Ascending aorta (tissue), 2 donors: ENCODE results near the gene ASB18. TPM values are rescaled to one million over a fixed set of nuclear protein-coding genes. Genes with fewer than 3 reads are reported as not detected.

Experiments
- DNase-seq, 2 donors: peaks; one replicate each; pipeline ENCODE4 v3.0.0-alpha.2; 2019; ENCODE audit warnings: low spot score in 2 of 2
- H3K27ac ChIP-seq, 2 donors: fragments of 200-600 bp; sonication (generic); one replicate each; pipeline ENCODE4 v1.5.1; 2016 to 2017; ENCODE audit warnings: mild to moderate bottlenecking in 1 of 2
- H3K27me3 ChIP-seq: fragments of 200-600 bp; sonication (generic); one replicate; pipeline ENCODE4 v1.5.1; 2017
- H3K36me3 ChIP-seq, 2 donors: fragments of 200-600 bp; sonication (generic); one replicate each; pipeline ENCODE4 v1.5.1; 2016
- H3K4me1 ChIP-seq, 2 donors: fragments of 200-600 bp; sonication (generic); one replicate each; pipeline ENCODE4 v1.5.1; 2016 to 2017; ENCODE audit warnings: mild to moderate bottlenecking in 1 of 2
- H3K4me3 ChIP-seq, 2 donors: fragments of 200-600 bp; sonication (generic); one replicate each; pipeline ENCODE4 v1.5.1; 2016 to 2017; ENCODE audit warnings: mild to moderate bottlenecking in 1 of 2
- H3K9me3 ChIP-seq, 2 donors: fragments of 200-600 bp; sonication (generic); one replicate each; pipeline ENCODE4 v1.5.1; 2016
- CTCF ChIP-seq, 3 experiments: fragments of 200-600 bp in 2 of 3; fragments of 450-650 bp in 1 of 3; sonication (generic) in 2 of 3; IDR thresholded peaks; one replicate each; pipeline ENCODE4 v1.5.1; 2016 to 2019; ENCODE audit warnings: antibody characterized with exemption in 3 of 3, mild to moderate bottlenecking in 1 of 3, moderate library complexity in 1 of 3
- intact Hi-C: fragments of 100-400 bp; cut with DNase I; formaldehyde crosslinking; loops from one replicate; pipeline ENCODE4 v1.15.1; 2023
- total RNA-seq: library from RNA; depleted of rRNA; stranded (reverse); fragments of >200 nt; gene quantifications from one replicate; pipeline ENCODE4 v1.1.0, GENCODE V29; 2016

Gene ASB18
- total RNA-seq, 1 donor from 2014 or later, result not detected

DNA sequence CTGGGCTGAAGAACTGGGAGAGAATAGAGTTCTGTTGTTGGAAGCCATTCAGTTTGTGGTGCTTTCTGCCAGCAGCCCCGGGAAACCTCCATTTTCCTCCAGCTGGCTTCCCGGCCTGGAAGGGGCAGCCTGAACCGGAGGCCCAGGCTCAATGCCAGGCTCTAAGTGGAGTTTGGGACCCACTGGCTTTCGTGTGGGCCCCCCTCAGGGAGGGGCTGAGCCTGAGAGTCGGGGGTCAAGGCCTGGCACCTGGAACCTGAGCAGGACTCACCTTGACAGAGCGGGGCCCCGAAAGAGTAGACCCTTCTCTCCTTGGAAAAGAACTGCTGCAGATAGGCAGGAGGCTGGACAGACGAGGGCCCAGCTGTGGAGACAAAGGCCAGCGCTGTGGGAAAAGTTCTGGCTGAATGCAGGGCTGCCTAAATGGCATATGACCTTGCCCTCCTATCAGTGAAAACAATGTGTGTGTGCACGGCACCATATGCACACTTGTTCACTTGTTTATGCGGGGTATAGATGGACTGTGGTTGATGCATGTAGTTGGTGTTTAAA lies 34.8 kb upstream of the ASB18 start:
- TF ChIP-seq CTCF (IDR thresholded peaks at IDR 0.05), result no peak
- Histone ChIP-seq H3K9me3 (no peaks in the 10 kb centered on the region), H3K4me1 (no peaks in the 10 kb centered on the region), H3K27ac (no peak overlapping the region), H3K27me3 (no peaks in the 10 kb centered on the region), H3K36me3 (no peaks in the 10 kb centered on the region), H3K4me3 (no peak overlapping the region)
- no peak for DNase-seq
- intact Hi-C loops, result no loop called here

- intact Hi-C loops, result no loop called here
- H3K9me3 ChIP-seq, result no peaks in the 10 kb centered on the region
- H3K36me3 ChIP-seq, result no peaks in the 10 kb centered on the region
- no peaks in the 10 kb centered on the region for H3K4me1 ChIP-seq
- no peak for DNase-seq
- H3K27ac ChIP-seq, result no peak overlapping the region
- no peak for TF ChIP-seq CTCF (IDR thresholded peaks at IDR 0.05)
- no peak overlapping the region for H3K4me3 ChIP-seq
- H3K27me3 ChIP-seq, result no peaks in the 10 kb centered on the region
These were observed 31.3 kb upstream of the ASB18 start for GRCh38 chr2:236295481-236295880.

DNA sequence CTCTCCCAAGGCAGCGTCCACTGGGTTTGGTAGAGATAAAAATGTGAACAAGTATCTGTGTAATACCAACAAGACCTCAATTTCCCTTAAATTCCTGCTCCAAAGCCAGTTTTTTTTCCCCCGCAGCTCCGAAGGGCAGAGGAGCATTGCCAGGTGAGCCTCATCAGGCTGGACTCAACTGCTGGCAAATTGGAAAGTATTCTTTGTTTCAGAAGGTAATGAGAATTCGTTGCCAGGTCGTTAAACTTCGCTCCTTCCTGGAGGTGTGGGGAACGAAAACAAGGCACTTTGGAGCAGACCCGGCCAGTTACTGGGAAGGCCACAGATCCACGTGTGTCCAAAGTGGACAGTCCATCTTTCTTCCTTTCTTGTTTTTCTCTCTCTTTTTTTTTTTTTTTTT lies 30.4 kb upstream of the ASB18 start:
- no peak for TF ChIP-seq CTCF (IDR thresholded peaks at IDR 0.05)
- H3K9me3 ChIP-seq, result no peaks in the 10 kb centered on the region
- H3K4me3 ChIP-seq, result no peak overlapping the region
- intact Hi-C loops, result no loop called here
- DNase-seq, result no peak
- H3K27ac ChIP-seq, result no peak overlapping the region
- no peaks in the 10 kb centered on the region for H3K4me1 ChIP-seq
- H3K27me3 ChIP-seq, result no peaks in the 10 kb centered on the region
- H3K36me3 ChIP-seq, result no peaks in the 10 kb centered on the region

DNA sequence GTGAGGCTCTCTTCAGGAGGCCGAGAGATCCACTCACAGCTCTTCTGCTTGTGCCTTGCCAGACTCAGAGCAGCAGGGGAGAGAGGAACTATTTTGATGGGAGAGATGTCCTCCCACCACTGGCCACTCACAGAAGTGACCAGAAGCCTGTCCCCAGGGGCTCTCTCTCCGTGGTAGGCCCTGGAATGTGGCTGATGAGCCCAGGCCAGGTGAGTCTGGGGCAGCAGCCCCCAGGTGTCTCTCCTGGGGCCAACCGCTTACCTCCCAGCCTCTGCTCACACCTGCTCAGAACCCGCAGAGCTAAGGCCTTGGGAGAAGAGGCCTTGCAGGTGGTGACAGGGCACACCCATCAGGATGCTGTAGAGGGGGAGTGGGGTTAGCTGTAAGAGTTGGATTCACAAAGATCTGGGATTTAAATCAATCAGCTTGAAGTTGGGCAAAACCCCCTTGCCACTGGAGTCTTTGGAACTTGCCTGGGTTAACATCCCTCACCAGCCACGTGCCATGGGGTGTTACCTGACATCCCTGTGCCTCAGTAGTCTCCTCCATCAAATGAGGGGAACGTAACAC lies 29.1 kb upstream of the ASB18 start:
- no peak for DNase-seq
- H3K9me3 ChIP-seq, result no peaks in the 10 kb centered on the region
- H3K4me1 ChIP-seq, result no peaks in the 10 kb centered on the region
- TF ChIP-seq CTCF (IDR thresholded peaks at IDR 0.05), result no peak
- no peak overlapping the region for H3K4me3 ChIP-seq
- intact Hi-C loops, result no loop called here
- H3K27me3 ChIP-seq, result no peaks in the 10 kb centered on the region
- H3K36me3 ChIP-seq, result no peaks in the 10 kb centered on the region
- H3K27ac ChIP-seq, result no peak overlapping the region

GRCh38 chr2:236291911-236292310 lies 27.7 kb upstream of the ASB18 start:
- TF ChIP-seq CTCF (IDR thresholded peaks at IDR 0.05), result no peak
- no peak overlapping the region for H3K27ac ChIP-seq
- intact Hi-C loops, result no loop called here
- no peak for DNase-seq
- no peaks in the 10 kb centered on the region for H3K9me3 ChIP-seq
- H3K36me3 ChIP-seq, result no peaks in the 10 kb centered on the region
- H3K27me3 ChIP-seq, result no peaks in the 10 kb centered on the region
- no peaks in the 10 kb centered on the region for H3K4me1 ChIP-seq
- no peak overlapping the region for H3K4me3 ChIP-seq

DNA sequence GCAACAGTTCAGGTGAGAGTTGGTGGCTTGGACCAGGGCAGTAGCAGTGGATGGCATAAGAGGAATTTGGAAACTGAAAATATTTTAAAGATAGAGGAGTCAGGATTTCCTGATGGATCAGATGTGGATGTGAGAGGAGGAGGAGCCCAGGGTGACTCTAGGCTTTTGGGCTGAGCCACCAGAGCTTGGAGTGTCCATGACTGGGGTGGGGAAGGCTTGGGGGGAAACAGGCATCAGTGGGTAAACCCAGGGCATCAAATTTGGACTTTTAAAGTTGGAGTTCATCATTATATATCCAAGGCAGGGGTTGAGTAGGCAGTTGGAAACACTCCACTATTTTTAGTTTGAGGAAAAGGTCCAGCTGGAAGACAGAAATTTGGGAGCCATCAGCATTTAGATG lies 27.3 kb upstream of the ASB18 start:
- DNase-seq, result no peak
- Histone ChIP-seq H3K27me3 (no peaks in the 10 kb centered on the region), H3K9me3 (no peaks in the 10 kb centered on the region), H3K4me1 (no peaks in the 10 kb centered on the region), H3K27ac (no peak overlapping the region), H3K4me3 (no peak overlapping the region), H3K36me3 (no peaks in the 10 kb centered on the region)
- no peak for TF ChIP-seq CTCF (IDR thresholded peaks at IDR 0.05)
- intact Hi-C loops, result no loop called here
